Measurements from ENCODE around the gene HAO2. TPM values are rescaled to one million over a fixed set of nuclear protein-coding genes. Genes with fewer than 3 reads are reported as not detected.

HAO2 gene
- total RNA-seq, 1 donor from 2014 or later: not detected

DNA sequence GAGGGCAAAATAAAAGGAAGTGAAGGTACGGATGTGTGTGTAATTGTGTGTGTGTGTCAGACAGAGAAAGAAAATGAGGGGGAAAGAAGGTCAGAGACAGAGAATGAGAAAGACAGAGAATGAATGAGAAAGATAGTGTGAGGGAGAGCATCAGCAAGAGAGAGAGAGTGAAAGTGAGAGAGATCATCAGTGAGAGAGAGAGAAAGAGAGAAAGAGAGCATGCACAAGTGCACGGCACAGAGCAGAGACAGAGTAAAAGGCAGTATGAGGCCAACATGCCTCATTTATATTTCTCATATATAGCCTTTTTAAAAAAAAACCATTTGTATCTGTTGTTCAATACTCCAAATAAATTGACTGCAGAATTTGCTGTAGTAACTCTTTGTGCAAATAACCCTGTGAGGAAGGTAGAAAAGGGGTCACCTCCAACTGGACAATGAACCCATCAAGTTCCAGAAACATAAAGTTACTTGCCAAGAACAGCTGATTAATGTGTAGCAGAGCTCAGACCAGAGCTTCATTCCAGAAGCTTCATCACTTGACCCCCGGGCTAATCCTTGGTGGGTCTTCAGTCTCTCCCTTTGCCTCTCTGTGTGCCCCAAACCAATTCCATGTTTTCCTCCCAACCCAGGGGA, 47.5 kb downstream of the HAO2 start:
- TF ChIP-seq, protein P1, sequence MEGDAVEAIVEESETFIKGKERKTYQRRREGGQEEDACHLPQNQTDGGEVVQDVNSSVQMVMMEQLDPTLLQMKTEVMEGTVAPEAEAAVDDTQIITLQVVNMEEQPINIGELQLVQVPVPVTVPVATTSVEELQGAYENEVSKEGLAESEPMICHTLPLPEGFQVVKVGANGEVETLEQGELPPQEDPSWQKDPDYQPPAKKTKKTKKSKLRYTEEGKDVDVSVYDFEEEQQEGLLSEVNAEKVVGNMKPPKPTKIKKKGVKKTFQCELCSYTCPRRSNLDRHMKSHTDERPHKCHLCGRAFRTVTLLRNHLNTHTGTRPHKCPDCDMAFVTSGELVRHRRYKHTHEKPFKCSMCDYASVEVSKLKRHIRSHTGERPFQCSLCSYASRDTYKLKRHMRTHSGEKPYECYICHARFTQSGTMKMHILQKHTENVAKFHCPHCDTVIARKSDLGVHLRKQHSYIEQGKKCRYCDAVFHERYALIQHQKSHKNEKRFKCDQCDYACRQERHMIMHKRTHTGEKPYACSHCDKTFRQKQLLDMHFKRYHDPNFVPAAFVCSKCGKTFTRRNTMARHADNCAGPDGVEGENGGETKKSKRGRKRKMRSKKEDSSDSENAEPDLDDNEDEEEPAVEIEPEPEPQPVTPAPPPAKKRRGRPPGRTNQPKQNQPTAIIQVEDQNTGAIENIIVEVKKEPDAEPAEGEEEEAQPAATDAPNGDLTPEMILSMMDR (conservative IDR thresholded peaks at IDR 0.05): no peak

DNA sequence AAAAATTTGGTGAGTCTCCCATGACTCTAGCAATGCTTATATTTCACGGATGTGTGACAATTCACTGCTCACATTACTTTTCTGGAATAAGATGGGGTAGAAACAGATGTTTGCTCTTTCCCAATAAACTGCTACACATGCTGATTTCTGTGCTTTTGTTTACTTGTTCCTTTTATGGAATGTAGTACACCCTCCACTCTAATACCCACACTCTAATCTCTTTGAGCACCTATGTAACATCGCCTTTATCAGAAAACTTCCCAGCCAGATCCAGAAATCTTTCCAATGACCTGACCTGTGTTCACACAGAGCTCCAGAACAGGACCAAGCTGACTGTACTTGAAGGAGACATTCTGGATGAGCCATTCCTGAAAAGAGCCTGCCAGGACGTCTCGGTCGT, 50.5 kb downstream of the HAO2 start:
- TF ChIP-seq, protein P1 (conservative IDR thresholded peaks at IDR 0.05): no peak
- Mint-ChIP-seq H3K27ac (ENCODE audit: unreplicated experiment) (no peak overlapping the region), H3K4me3 (no peak overlapping the region), H3K36me3 (ENCODE audit: low read depth) (no peaks in the 10 kb centered on the region), H3K27me3 (ENCODE audit: low read depth) (no peaks in the 10 kb centered on the region), H3K9me3 (no peaks in the 10 kb centered on the region), H3K4me1 (no peaks in the 10 kb centered on the region)
- no peak for DNase-seq (ENCODE audit: low read depth, low spot score)

More for the DNA sequence above, 47.5 kb downstream of the HAO2 start:
- Mint-ChIP-seq H3K4me3 (no peak overlapping the region), H3K36me3 (ENCODE audit: low read depth) (no peaks in the 10 kb centered on the region), H3K27ac (ENCODE audit: unreplicated experiment) (peak overlapping the region; percentile 3), H3K9me3 (no peaks in the 10 kb centered on the region), H3K4me1 (no peaks in the 10 kb centered on the region), H3K27me3 (ENCODE audit: low read depth) (no peaks in the 10 kb centered on the region)
- DNase-seq (ENCODE audit: low read depth, low spot score): no peak

DNA sequence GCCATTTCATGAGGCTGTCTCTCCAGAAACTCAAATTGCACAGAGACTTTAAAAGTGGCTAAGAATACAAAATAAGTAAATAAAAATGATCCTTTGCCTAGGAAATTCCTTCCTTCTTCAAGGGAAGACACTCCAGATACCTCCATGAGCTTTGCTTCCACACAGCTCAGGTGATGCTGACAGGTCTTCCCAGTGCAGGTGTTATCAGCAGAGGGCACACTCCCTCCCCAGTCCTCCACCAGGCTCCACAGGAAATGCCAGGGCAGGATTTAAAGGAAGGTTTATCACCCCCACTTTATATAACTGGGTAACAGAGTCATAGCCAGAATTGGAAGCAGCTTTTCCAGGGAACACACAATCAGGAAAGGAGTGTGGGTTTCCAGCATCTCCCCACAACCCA, 52.1 kb downstream of the HAO2 start:
- Mint-ChIP-seq H3K27ac (ENCODE audit: unreplicated experiment) (no peak overlapping the region), H3K36me3 (ENCODE audit: low read depth) (no peaks in the 10 kb centered on the region), H3K27me3 (ENCODE audit: low read depth) (no peaks in the 10 kb centered on the region), H3K4me1 (no peaks in the 10 kb centered on the region), H3K4me3 (no peak overlapping the region), H3K9me3 (no peaks in the 10 kb centered on the region)
- DNase-seq (ENCODE audit: low read depth, low spot score): no peak
- TF ChIP-seq, protein P1 (conservative IDR thresholded peaks at IDR 0.05): no peak

DNA sequence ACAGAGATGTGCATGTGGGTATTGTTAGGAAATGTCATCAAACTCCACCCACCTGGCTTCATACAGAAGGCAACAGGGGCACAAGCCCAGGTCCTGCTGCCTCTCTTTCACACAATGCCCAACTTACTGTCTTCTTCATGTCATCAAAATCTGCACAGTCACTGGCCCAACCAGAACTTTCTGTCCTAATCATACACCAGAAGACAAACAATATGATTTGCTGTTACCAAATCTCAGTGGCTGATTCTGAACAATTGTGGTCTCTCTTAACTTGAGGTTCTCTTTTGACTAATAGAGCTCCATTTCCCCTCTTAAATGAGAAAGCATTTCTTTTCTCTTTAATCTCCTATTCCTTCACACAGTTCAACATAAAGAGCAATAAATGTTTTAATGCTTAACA, 54.0 kb downstream of the HAO2 start:
- no peaks in the 10 kb centered on the region for H3K36me3 Mint-ChIP-seq (ENCODE audit: low read depth)
- DNase-seq (ENCODE audit: low read depth, low spot score): no peak

DNA sequence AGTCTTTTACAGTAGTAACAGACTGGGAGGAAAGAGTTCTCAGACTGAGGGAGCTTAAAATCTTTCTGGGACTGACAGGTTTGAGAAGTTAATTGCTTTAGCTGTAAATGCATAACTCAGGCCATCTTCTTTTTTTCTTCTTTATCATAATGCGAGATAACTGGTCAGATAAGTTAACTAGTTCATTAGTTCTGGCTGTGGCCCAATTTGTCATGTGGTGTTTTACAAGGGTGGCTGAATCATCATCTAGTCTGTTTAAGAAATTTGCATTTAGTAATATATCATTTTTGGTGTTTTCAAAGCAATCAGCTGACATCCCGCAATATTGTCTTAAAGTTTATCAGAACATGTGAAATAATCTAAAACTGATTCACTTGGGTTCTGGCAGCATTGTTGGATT, 60.4 kb downstream of the HAO2 start:
- H3K27ac Mint-ChIP-seq (ENCODE audit: unreplicated experiment): no peak overlapping the region
- TF ChIP-seq, protein P1 (conservative IDR thresholded peaks at IDR 0.05): no peak
- H3K4me3 Mint-ChIP-seq: no peak overlapping the region
- H3K9me3 Mint-ChIP-seq: no peaks in the 10 kb centered on the region
- H3K36me3 Mint-ChIP-seq (ENCODE audit: low read depth): no peaks in the 10 kb centered on the region
- H3K27me3 Mint-ChIP-seq (ENCODE audit: low read depth): peaks cover 2% of the 10 kb centered on the region
- DNase-seq (ENCODE audit: low read depth, low spot score): no peak
- H3K4me1 Mint-ChIP-seq: peaks cover 9% of the 10 kb centered on the region

More for the DNA sequence above, 54.0 kb downstream of the HAO2 start:
- no peaks in the 10 kb centered on the region for H3K9me3 Mint-ChIP-seq
- H3K27me3 Mint-ChIP-seq (ENCODE audit: low read depth): no peaks in the 10 kb centered on the region
- H3K4me1 Mint-ChIP-seq: no peaks in the 10 kb centered on the region
- H3K4me3 Mint-ChIP-seq: no peak overlapping the region
- no peak overlapping the region for H3K27ac Mint-ChIP-seq (ENCODE audit: unreplicated experiment)
- TF ChIP-seq, protein P1 (conservative IDR thresholded peaks at IDR 0.05): no peak
